ENCODE data around the gene FAU.

Gene FAU

GRCh38 chr11:65107078-65107477, 14.9 kb downstream of the FAU start:
- no peak for DNase-seq

GRCh38 chr11:65104628-65105027, 17.3 kb downstream of the FAU start:
- no peak for DNase-seq

GRCh38 chr11:65103476-65103875, 18.5 kb downstream of the FAU start:
- no peak for DNase-seq

- no peak for DNase-seq
Observed at GRCh38 chr11:65102142-65103095, 19.5 kb downstream of the FAU start.

- DNase-seq = no peak
Observed at GRCh38 chr11:65100674-65101350, 21.1 kb downstream of the FAU start.

GRCh38 chr11:65096926-65097325, 25.0 kb downstream of the FAU start:
- DNase-seq = no peak

- DNase-seq = peak; percentile 84
Observed at GRCh38 chr11:65095974-65096806, 25.7 kb downstream of the FAU start, which contains the start of gene VPS51. Gene VPS51 (plus strand): TSS chr11:65096214. CDS start chr11:65096251, 37 bp downstream.

- DNase-seq = no peak
Observed at GRCh38 chr11:65095427-65095826, 26.5 kb downstream of the FAU start.

- no peak for DNase-seq
Observed at GRCh38 chr11:65090628-65091027, 31.3 kb downstream of the FAU start.

- DNase-seq = no peak
Observed at GRCh38 chr11:65089621-65090020, 32.3 kb downstream of the FAU start.

GRCh38 chr11:65087827-65088226, 34.1 kb downstream of the FAU start:
- no peak for DNase-seq

- no peak for DNase-seq
Observed at GRCh38 chr11:65087216-65087615, 34.7 kb downstream of the FAU start.

GRCh38 chr11:65086809-65087208, 35.1 kb downstream of the FAU start:
- no peak for DNase-seq

- DNase-seq = no peak
Observed at GRCh38 chr11:65085446-65085845, 36.5 kb downstream of the FAU start.

GRCh38 chr11:65084598-65085375, 37.1 kb downstream of the FAU start:
- no peak for DNase-seq

- DNase-seq = peak; percentile 92
Observed at GRCh38 chr11:65083834-65084597, 37.9 kb downstream of the FAU start, which contains the start of the genes CDCA5 and ZFPL1. Gene CDCA5 (minus strand): TSS chr11:65084040. CDS start chr11:65083978, 62 bp downstream. Gene ZFPL1 (plus strand): TSS chr11:65084222. CDS start chr11:65084699, 477 bp downstream.

GRCh38 chr11:65083134-65083833, 38.6 kb downstream of the FAU start:
- no peak for DNase-seq

- DNase-seq = no peak
Observed at GRCh38 chr11:65078786-65079342, 43.1 kb downstream of the FAU start.

GRCh38 chr11:65078151-65078550, 43.8 kb downstream of the FAU start:
- no peak for DNase-seq

GRCh38 chr11:65077451-65077850, 44.5 kb downstream of the FAU start:
- DNase-seq = no peak
